Umbilical cord (tissue), 2 donors: ENCODE results near the gene LILRA5. TPM values are rescaled to one million over a fixed set of nuclear protein-coding genes. Genes with fewer than 3 reads are reported as not detected.
"Not testable (repeated sequence)": the region's sequence is repeated elsewhere in the genome, so short reads cannot be mapped to it uniquely, and the experiment has no call there.

Experiments
- DNase-seq: peaks from one replicate; pipeline ENCODE4 v3.0.0-alpha.2; 2015; ENCODE audit warnings: low spot score
- total RNA-seq: library from RNA; depleted of rRNA; stranded (reverse); fragments of >200 nt; gene quantifications from one replicate; pipeline ENCODE4 v1.2.3, GENCODE V29; 2014; ENCODE audit warnings: low replicate concordance; ENCODE audit not compliant: insufficient read depth

The LILRA5 gene
- total RNA-seq, 1 donor from 2014 or later, result 0.72 TPM

DNA sequence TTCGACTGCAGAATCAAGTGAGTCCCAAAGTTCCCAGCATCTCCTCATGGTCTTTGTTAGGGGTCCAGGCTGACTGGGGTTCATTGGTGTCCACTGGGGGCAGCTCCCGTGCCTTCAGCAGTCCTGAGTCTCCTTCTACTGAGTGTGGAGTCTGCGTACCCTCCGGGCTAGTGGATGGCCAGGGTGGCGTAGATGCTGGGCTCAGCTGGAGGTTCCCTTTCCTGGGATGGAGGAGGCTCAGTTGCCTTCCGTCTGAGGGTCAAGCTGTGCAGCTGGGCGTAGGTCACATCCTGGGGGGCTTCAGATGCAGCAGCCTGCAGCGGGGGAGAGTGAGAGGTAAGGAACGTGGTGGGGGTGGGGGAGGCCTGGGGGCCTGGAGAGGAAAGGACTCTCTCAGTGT lies 38.5 kb downstream of the LILRA5 start:
- DNase-seq, result not testable (repeated sequence)

DNA sequence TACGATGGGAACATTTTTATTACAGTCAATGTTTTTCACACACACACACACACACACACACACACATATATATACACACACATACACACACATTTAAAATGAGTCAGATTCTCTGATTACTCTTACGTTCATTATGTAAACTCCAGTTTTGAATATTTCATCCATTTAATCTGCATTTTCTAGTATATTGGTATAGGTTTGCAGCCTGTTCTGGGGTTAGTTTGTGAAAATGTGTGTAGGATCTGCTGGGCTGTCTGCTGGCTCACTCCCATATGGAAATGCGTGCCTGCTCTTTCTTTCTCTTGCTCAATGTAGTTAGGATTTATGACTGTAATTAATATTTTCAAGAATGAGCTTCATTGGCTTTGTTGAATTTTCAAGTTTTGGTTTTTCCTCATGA lies 39.1 kb downstream of the LILRA5 start:
- no peak for DNase-seq

DNA sequence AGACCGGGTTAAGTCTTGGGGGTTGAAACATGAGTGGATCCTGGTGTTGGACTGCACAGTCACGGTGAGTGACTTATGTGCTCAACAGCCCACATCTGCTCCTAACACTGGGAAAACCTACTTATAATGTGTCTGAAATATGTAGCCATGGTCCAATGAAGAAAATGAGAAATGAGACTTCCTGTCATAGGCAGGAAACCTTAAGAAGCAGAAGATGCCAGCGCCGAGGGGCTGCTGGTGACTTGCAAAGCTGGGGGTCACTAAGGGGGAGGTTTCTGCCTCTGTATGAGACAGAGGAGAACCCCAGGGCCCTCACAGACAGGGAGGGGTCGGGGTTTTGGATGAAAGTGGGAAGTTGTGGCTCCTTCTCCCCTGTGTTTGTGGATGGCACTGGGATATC lies 40.8 kb downstream of the LILRA5 start:
- not testable (repeated sequence) for DNase-seq

DNA sequence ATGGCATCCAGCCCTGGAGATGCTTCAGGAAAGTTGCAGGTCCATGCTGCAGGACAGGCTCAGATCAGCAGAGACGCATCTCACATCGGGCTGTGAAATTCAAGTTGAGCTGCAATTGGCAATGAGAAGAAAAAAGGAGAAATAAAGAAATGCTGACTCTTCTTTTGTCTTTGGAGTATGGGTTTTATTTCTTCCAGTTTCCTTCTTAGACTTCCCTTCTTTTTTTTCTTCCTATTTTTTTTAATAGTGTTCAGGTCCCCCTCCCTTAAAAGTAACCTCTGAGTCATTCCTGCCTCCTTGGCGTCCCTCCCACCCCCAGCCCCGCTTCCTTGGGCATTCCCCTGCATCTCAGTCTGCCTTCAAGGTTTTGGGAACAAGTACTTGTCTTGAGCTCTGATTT lies 41.4 kb downstream of the LILRA5 start:
- DNase-seq, result not testable (repeated sequence)

DNA sequence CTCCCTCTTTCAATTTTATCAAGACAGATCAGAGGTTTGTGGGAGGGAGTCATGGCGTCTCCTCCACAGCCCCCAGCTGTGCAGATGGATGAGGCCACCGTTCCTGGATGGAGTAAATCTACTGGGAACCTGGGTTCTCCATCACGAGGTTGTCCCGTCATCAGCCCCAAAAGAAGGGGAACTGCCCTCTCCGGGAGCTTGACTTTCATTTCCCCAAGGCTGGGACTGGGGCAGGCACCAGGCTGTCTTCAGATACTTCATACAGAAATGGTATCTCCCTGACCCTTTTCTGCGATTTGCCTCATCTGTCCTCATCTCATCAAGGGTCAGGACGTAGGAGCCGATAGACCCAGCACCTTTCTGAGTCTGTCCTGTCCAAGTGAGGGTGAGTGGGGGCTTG lies 41.9 kb downstream of the LILRA5 start:
- DNase-seq, result peak; percentile 13

- DNase-seq, result no peak
These were observed 44.0 kb downstream of the LILRA5 start for GRCh38 chr19:54268936-54269335.

- peak; percentile 55 for DNase-seq
These were observed 46.8 kb downstream of the LILRA5 start for GRCh38 chr19:54266133-54266532.

DNA sequence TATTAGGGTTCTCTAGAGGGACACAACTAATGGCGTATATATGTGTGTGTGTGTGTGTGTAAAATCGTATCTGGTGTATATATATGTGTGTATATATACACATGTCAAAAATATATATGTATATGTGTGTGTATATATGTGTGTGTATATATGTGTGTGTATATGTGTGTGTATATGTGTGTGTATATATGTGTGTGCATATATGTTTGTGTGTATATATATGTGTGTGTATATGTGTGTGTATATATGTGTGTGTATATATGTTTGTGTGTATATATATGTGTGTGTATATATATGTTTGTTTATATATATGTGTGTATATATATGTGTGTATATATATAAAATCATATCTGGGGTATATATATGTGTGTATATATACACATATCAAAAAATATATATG lies 50.5 kb downstream of the LILRA5 start:
- DNase-seq, result no peak

GRCh38 chr19:54262066-54262465 lies 50.9 kb downstream of the LILRA5 start:
- no peak for DNase-seq

GRCh38 chr19:54257116-54257480 lies 55.9 kb downstream of the LILRA5 start, which contains the start of gene LILRB5:
TSS of gene LILRB5 (minus strand) at chr19:54257273. CDS start at chr19:54257193, 80 bp downstream.
- no peak for DNase-seq

Other genes with a start within 250 kb of the LILRA5 start
- not detected for gene VSTM1, start 249.3 kb downstream of the LILRA5 start, total RNA-seq
- not detected for gene TARM1, start 231.8 kb downstream of the LILRA5 start, total RNA-seq
- gene OSCAR, start 212.4 kb downstream of the LILRA5 start, total RNA-seq, result 0.96 TPM
- 4.3 TPM for gene NDUFA3, start 210.3 kb downstream of the LILRA5 start, total RNA-seq
- 18.8 TPM for gene TFPT, start 197.5 kb downstream of the LILRA5 start, total RNA-seq
- gene PRPF31, start 197.4 kb downstream of the LILRA5 start, total RNA-seq, result 21.2 TPM
- 2.6 TPM for gene CNOT3, start 175.4 kb downstream of the LILRA5 start, total RNA-seq
- 6.3 TPM for gene LENG1, start 153.4 kb downstream of the LILRA5 start, total RNA-seq
- gene TMC4, start 140.0 kb downstream of the LILRA5 start, total RNA-seq, result 2.6 TPM
- gene MBOAT7, start 123.6 kb downstream of the LILRA5 start, total RNA-seq, result 13.7 TPM
- 72.5 TPM for gene TSEN34, start 121.9 kb downstream of the LILRA5 start, total RNA-seq
- 1,474 TPM for gene RPS9, start 112.3 kb downstream of the LILRA5 start, total RNA-seq
- 0.96 TPM for gene LILRB3, start 90.2 kb downstream of the LILRA5 start, total RNA-seq
- 4.3 TPM for gene LILRA6, start 70.4 kb downstream of the LILRA5 start, total RNA-seq
- gene LILRB5, start 55.9 kb downstream of the LILRA5 start, total RNA-seq, result 5.5 TPM
- gene LILRB2, start 32.1 kb downstream of the LILRA5 start, total RNA-seq, result not detected
- gene LILRA4, start 26.0 kb upstream of the LILRA5 start, total RNA-seq, result not detected
- gene LAIR1, start 51.8 kb upstream of the LILRA5 start, total RNA-seq, result 19.7 TPM
- 0.24 TPM for gene TTYH1, start 102.3 kb upstream of the LILRA5 start, total RNA-seq
- gene LENG8, start 136.0 kb upstream of the LILRA5 start, total RNA-seq, result 19.7 TPM
- gene LENG9, start 150.6 kb upstream of the LILRA5 start, total RNA-seq, result 18.1 TPM
- gene CDC42EP5, start 160.1 kb upstream of the LILRA5 start, total RNA-seq, result 104 TPM
- gene LAIR2, start 189.7 kb upstream of the LILRA5 start, total RNA-seq, result not detected